SK-N-MC (cell line): Measurements from ENCODE around the gene MAP3K12.

Experiments
- EZH2 ChIP-seq: fragments of 200-600 bp; sonication (generic); IDR thresholded peaks from one replicate; pipeline ENCODE4 v1.6.1; 2017; ENCODE audit warnings: antibody characterized with exemption
- POLR2AphosphoS5 ChIP-seq: IDR thresholded peaks from 2 replicates; pipeline ENCODE4 v1.6.1; 2012; ENCODE audit warnings: mild to moderate bottlenecking, low read depth, low read length, borderline replicate concordance

- TF ChIP-seq POLR2AphosphoS5, result no peak
- TF ChIP-seq EZH2, result no peak
Measured at GRCh38 chr12:53430116-53430515, 69.1 kb downstream of the MAP3K12 start.
